NK-92 treated with Interleukin-12 subunit alpha and Interleukin-12 subunit beta, amount 100 ng/mL, for 24 hours (cell line): ENCODE measurements around the gene TMEM184B.

ENCODE experiments used
- DNase-seq: peaks from one replicate; lab custom pipeline; 2025; lab: John Stamatoyannopoulos, UW

Gene TMEM184B

GRCh38 chr22:38272373-38273134 lies at the start of gene TMEM184B:
Gene TMEM184B (minus strand): TSS chr22:38273010. CDS start chr22:38247961, 25,049 bp downstream.
- DNase-seq, result peak; percentile 50

GRCh38 chr22:38320605-38321402 lies 48.0 kb upstream of the TMEM184B start:
- no peak for DNase-seq

- DNase-seq, result no peak
Observed at GRCh38 chr22:38318792-38319773, 46.3 kb upstream of the TMEM184B start.

GRCh38 chr22:38317995-38318715 lies 45.3 kb upstream of the TMEM184B start:
- no peak for DNase-seq

- peak; percentile 35 for DNase-seq
Observed at GRCh38 chr22:38317122-38317994, 44.5 kb upstream of the TMEM184B start, which contains the start of gene CSNK1E. Gene CSNK1E (minus strand): TSS chr22:38317433. CDS start chr22:38314157, 3,276 bp downstream.

- DNase-seq, result no peak
Observed at GRCh38 chr22:38316364-38317121, 43.7 kb upstream of the TMEM184B start.

GRCh38 chr22:38315823-38316363 lies 43.1 kb upstream of the TMEM184B start:
- DNase-seq, result no peak

GRCh38 chr22:38314933-38315822 lies 42.4 kb upstream of the TMEM184B start:
- no peak for DNase-seq

GRCh38 chr22:38314051-38314932 lies 41.5 kb upstream of the TMEM184B start:
- DNase-seq, result no peak

- no peak for DNase-seq
Observed at GRCh38 chr22:38313384-38313955, 40.7 kb upstream of the TMEM184B start.

GRCh38 chr22:38312261-38312800 lies 39.5 kb upstream of the TMEM184B start:
- no peak for DNase-seq

- no peak for DNase-seq
Observed at GRCh38 chr22:38311323-38311620, 38.5 kb upstream of the TMEM184B start.

- no peak for DNase-seq
Observed at GRCh38 chr22:38310518-38311322, 37.9 kb upstream of the TMEM184B start.

- no peak for DNase-seq
Observed at GRCh38 chr22:38309614-38310517, 37.1 kb upstream of the TMEM184B start.
